CD1c-positive myeloid dendritic cell (primary cell): Measurements from ENCODE around the gene PRELP.
"Not testable (repeated sequence)": the region's sequence is repeated elsewhere in the genome, so short reads cannot be mapped to it uniquely, and the experiment has no call there.

Source experiments
- DNase-seq: peaks from one replicate; pipeline ENCODE4 v3.0.0-alpha.2; 2016; ENCODE audit errors: extremely low spot score

PRELP gene

GRCh38 chr1:203506858-203507626 is 31.4 kb downstream of the PRELP start:
- DNase-seq: no peak

- DNase-seq: no peak
Measured at GRCh38 chr1:203507759-203508158, 32.2 kb downstream of the PRELP start.

DNA sequence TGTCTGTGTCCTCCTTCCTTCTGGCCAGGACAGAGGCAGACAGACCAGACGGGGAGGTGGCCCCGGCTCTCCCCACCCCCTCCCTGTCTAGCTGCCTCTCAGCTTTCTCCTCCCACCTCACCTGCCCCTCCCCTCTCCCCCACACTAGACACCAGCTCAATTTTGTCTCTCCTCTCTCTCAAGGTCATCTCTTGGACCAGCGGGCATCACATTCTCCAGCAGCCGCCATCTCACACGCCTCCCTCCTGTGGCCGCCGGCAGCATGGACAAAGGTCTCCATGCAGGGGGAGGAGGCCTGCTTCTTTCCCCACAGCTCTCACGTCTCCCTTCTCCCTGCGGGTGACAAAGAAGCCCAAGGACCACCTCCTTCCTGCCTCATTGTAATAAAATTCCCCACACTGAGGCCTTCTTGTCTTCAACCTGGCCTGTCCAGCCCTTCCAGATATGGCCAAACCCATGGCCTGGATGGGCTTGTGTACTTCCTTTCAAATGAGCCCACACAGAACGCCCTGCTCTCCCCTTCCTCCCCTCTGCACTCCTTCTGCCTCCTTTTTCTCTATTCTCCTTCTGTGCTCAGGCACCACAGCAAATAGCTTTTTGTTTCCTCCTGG is 33.0 kb downstream of the PRELP start:
- DNase-seq: no peak

DNA sequence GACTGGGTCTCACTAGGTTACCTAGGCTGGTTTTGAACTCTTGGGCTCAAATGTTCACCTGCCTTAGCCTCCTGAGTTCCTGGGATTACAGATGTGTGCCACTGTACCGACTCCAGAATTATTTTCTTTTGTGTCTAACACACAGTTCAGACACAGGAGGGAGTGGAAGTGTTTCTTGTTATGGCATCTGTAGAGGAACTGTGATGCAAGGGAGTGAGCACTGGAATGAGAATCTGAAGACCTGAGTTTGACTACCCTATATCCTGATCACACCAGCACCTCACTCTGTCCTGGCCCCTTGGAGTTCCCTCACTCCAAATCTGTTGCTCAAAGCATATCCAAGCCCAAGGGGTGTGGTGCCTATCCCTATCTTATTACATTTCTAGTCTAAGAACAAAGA is 33.5 kb downstream of the PRELP start:
- no peak for DNase-seq

DNA sequence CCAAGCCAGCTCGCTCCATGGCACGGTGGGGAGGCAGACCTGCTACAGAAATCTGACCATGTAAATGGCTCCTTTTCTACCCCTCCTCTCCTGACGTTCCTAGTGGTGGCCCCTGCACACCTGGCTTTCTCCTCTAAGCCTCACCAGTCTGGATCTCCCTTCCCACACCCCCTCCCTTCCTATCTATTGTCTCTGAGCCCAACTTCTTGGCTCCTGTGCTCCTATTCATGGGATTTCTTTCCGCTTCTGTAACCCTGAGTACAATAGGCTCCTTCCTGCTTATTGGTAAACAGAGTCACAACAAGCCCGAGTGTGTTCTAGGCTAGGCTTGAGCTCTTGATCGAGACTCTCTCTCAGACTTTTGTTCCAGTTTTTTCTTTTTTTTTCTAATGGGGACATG is 35.9 kb downstream of the PRELP start:
- DNase-seq: no peak

DNA sequence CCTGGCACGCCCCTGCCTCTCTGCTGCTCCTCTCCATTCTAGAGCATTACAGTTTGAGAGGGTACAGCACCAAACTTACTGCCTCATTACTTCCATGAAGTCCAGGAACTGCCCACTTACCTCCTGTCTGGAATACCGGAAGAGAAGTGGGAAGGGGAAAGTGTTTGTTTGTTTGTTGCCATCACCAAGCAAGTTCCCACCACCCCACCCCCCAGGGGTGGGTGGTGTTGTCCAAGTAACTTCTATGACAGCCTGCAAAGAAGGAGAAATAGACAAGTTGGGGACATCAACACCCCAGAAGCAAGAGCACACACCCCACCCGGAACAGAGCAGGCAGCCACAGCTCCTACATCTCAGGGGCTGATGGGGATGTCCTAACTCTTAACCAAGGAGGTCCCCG is 36.3 kb downstream of the PRELP start:
- DNase-seq: peak; percentile 45

DNA sequence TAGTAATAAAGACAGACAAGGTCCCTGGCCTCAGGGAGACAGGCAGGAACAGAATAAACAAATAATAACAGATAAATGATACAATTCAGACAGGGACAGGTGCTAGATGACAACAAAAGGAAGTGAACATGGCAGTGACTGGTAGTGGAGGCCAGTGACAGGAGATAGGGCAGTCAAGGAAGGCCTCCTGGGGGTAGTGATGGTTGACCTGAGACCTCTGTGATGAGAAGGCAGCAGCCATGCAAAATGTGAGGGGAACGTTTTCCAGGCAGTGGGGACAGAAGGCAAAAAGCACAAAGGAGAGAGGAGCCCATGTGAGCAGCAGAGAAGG is 36.9 kb downstream of the PRELP start:
- no peak for DNase-seq

DNA sequence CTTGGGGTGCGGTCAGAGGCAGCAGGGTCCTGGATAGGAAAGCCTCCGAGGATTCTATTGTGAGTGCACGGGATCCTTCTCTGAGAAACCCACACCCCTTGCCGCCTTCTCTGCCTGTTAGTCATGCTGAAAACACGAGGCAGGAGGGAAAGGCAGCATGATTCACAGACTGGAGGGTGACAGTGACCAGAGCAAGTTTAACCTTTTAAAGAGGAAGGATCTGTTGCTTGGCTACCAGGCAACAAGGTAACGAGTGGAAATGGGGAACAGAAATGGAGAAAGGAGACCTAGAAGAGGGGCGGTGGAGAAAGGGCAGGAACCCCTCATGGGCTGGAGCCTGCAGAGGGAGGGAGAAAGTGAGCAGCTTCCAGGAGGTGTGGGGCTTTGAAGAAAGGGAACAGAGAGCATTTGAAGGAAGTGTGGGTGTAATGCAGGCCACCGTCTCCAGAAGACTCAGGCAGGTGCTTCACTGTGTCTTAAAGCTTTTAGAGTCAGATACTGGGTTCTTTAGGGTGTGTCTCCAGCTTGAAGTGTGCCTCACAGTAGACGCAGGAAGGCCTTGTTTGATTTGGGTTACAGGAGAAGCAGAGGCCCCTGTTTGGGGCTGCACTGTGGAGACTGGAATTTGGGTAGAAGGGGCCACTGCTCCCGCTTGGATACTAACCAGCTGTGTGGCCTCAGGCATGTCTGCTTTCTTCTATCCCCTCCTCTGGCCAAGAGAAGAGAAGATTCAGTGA is 37.4 kb downstream of the PRELP start:
- DNase-seq: peak; percentile 94

- no peak for DNase-seq
Measured at GRCh38 chr1:203513585-203514031, 38.0 kb downstream of the PRELP start.

DNA sequence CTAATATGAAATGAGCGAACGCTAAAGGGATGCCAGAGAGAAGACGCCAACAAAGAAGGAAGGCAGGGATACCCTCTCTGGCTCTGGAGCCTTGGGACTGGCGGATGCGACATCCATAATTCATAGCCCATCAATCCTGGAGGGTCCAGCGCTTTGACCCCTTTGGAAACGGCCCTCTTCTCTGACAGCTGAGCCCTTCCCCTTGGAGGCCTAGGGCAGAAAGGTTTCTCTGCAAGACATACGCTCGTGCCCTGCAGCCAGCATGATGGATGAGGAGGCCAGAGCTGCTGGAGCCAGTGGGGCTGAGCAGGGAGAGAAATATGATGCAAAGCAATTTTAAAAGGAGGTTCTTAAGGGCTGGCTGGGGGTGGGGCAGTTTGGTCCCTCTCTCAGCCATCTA is 40.6 kb downstream of the PRELP start:
- no peak for DNase-seq

- DNase-seq: no peak
Measured at GRCh38 chr1:203516906-203517305, 41.3 kb downstream of the PRELP start.

DNA sequence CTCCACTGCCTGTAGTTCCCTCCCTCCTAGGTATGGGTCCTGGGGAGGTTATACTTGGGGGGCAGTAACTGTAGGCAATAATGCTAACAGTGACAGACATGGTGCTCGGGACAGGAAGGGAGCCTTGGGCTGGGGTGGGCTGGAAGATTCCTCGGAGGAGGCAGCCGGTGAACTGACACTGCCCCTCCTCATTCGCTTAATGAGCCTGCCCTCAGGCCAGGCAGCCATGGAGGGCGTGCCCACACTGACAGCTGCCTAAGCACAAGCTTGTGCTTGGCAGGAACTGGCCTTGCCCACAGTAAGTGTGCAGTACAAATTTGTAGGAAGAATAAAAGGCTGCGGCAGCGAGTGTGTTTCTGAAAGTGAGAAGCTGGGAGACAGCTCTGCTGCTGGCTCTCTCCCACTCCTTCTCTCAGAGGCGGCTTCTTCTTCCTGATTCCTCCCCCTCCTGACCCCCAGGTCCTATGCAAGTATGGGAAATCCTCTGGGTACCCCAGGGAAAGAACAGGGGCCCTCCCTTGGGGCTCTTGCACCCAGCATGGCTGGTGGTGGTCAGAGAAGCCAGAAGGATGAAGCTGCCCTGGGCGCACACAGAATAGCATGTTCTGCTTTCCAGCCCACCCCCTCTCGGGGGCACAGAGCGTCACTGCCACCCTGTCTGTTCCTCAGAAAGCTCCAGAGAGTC is 42.0 kb downstream of the PRELP start:
- no peak for DNase-seq

DNA sequence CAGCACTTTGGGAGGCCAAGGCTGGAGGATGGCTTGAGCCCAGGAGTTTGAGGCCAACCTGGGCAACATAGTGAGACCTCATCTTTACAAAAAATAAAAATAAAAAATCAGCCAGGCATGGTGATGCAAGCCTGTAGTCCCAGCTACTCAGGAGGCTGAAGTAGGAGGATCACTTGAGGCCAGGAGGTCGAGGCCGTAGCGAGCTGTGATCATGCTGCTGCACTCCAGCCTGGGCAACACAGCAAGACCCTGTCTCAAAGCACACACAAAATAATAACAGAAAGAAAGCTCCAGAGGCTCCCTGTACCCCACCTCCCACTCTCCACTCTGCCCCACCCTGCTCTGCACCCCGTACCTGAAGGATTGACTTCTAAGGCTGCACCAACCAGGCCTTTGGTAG is 42.5 kb downstream of the PRELP start:
- not testable (repeated sequence) for DNase-seq

DNA sequence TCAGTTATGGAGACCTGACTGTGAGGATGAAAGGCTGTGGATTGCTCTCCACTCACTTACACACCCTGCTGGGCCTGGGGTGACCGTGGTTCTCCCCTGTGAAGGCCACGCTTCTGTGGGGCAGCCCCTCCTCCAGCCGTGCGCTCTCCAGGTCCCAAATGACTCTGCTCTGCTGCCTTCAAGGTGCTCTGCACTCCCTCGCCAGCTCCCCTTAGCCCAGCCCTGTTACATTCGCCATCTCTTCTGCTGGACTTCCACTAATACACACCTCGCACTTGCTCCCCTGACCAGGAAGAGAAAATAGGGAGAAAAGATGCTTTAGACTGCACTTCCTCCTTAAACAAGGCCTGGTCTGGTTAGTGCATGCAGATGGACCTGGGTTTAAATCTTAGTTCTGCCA is 42.9 kb downstream of the PRELP start:
- DNase-seq: no peak

DNA sequence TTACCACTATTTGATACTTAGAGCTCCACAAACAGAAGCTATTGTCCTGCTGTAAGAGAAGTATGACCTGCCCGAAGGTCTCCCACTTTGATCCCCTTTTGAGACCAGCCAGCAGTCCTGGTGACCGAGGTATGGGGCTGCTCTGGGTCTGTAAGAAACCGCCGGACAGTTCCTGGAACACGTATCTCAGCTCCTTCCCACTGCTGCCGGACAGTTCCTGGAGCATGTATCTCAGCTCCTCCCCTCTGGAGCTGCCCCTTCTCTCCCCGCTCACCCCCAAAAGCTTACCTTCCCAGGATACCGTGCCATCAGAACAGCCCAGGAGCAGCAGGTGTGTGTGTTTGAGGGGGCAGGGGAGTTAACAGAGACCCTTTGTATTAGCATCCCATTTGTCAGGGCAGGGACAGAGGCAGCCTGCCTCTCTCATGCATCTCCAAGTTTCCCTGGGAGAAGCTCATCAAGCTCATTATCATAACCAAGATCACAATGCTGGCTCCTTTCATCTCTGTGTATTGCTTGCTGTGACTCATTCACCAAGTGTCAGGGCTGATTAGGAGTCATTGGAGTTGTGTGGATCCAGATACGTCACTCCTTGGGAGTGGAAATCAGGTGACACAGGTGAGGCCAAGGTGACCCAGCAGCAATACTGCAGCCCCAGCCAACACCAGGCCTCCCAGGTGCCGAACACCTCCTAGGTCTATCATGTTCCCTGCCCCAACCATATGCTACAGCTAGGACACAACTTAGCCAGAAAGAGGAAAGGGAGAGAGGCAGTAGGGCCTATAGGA is 43.6 kb downstream of the PRELP start:
- DNase-seq: no peak

GRCh38 chr1:203519896-203520295 is 44.3 kb downstream of the PRELP start:
- no peak for DNase-seq

GRCh38 chr1:203520315-203520714 is 44.7 kb downstream of the PRELP start:
- DNase-seq: peak; percentile 57

DNA sequence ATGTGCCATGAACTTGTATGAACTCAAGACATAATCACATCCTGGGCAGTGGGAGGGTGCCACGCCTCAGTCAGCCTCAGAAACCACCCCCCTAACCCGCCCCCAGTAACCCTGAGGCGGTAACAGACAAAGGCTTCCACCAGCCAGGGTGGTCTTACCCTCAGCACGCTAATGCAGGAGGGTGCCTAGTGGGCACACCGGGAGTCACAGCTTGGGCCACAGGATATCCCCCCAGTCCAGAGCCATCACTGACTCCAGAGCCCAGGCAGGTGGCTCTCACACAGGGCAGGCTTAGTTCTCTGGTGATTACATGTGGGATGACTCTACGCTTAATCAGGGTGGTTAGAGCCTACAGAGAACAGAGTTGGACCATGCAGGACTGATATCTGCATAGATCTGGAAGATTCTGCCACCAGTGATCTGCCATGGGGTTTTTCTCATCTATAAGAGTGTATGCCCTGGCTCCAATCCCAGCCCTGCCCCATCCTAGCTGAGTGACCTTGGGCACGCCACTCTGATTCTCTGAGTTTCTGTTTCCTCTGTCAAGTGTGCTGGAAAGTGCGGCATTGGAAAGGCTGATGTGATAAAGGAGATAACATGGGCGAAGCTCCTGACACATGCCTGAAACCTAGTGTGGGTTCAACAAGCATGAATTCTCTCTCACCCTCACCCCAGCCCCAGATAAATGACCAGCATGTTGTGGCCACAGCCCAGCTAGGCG is 45.6 kb downstream of the PRELP start:
- DNase-seq: no peak

DNA sequence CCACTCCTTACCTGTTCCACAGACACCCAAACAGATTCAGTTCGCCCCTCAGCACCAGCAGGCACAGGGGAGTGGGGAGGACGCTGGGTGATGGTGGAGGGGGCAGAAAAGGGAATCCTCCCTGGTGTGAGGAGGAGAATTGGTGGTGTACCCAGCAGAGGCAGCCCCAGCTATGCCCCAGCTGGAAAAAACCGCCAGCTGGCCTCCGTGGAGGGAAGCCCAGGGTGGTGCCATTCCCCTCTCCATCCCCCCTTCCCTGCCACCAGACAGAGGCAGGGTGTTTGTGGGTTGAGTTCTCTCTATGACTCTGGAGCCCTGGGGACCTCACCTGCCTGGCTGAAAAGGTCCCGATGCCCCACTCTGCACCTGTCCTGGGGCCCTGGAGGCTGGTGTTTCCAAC is 46.2 kb downstream of the PRELP start:
- no peak for DNase-seq

GRCh38 chr1:203522237-203522636 is 46.6 kb downstream of the PRELP start:
- DNase-seq: no peak

GRCh38 chr1:203523667-203524066 is 48.1 kb downstream of the PRELP start:
- no peak for DNase-seq
